Activated CD4-positive, alpha-beta T cell treated with anti-CD3 and anti-CD28 coated beads for 48 hours (primary cell): ENCODE data around the gene KIAA1210.

Experiments used
- DNase-seq: peaks from one replicate; pipeline ENCODE4 v3.0.0-alpha.2; 2020

The KIAA1210 gene

DNA sequence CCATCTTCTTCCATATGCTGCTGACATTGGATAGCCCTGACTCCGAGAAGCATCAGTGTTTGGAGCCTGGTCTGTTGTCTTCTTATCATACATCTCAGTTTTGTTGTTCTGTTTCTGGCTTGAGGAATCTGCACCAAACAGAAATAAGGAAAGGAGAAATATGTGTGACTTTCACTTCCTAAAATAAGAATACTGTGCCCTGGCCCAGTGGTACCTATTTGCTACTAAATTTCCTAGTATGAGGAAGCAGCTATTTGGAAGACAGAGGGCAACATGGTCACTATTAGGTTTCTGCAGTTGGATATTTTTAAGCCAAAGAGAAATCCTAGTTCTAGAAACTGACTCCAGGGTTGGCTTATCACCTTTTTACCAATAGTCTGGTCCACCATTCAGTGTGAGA lies 38.0 kb downstream of the KIAA1210 start:
- no peak for DNase-seq

DNA sequence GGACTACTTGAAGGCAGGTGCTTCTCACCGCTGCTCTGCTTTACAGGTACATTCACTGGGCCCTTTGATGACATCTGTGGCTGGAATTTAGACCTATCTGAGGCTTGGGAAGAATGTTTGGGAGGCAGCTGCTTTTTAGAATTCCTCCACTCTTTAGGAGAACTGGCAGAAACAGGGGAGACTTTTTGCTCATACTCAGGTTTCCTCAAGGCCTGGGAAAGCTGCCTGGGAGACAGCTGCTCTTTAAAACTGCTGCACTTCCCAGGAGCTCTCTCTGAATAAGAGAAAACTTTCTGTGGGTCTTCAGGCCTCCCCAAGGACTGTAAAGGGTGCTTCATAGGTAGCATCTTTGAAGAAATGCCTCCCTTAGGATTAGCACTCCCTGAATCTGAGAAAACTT lies 40.5 kb downstream of the KIAA1210 start:
- no peak for DNase-seq

DNA sequence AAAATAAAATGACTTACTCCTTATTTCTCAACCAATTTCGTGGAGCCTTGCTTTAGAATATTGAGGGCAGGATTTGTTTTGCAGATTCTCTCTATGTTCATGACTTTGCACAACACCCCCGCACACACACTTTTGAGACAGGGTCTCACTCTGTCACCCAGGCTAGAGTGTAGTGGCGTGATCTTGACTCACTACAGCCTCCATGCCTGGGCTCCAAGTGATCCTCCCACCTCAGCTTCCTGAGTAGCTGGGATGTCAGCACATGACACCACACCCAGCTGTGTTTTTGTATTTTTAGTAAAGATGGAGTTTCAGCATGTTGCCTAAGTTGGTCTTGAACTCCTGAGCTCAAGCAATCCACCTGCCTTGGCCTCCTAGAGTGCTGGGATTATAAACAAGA lies 42.8 kb downstream of the KIAA1210 start:
- DNase-seq = no peak

DNA sequence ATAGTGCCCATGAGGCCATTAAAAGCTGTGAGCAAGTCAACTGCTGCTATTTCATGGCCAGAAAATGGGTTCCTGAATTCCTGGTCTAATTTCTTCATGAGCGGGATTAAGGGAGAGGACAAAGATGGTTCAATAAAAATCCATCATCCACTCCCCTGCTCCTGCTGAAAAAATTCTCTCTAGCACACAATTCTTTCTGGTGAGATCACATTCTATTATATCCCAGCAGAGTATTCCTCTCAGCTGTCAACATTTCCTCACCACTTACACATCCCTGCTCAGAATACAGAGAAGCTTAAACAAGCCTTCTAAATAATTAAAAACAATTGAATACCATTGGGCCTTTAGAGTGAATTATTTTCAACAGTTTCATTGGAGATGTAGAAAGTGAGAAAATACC lies 45.3 kb downstream of the KIAA1210 start:
- DNase-seq = no peak

DNA sequence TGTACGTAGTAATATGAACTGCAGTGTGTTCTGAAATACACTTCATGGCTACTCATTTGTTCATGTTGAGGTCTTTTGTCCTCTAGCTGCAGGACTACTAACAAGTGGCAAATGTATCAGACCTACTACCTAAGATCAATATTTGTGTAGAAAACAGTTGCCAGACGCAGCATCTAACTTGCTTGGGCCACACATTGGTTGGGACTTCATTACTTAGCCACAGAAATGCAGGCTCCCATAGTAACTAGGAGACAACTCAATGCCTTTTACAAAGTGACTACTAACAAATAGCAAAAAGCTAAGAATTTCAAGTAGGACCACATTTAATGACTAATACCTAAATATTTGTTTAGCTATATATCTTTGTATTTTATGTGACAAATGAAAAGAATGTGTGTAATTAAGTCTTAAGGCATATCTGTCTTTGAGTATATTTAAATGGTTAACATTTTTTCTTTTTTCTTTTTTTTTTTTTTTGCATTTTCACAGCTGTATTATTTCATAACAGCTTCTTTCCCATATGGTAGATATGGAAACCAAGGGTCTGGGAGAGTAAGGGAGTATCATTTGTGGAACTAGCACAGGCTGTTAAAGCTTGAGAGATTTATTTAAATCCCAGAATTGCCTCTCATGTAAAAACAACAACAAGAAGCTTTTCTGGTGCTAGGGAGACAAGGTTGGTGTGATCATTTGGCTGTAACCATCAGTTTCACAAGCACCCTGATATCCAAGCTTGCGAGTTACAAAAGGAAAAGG lies 52.2 kb downstream of the KIAA1210 start:
- DNase-seq = no peak

DNA sequence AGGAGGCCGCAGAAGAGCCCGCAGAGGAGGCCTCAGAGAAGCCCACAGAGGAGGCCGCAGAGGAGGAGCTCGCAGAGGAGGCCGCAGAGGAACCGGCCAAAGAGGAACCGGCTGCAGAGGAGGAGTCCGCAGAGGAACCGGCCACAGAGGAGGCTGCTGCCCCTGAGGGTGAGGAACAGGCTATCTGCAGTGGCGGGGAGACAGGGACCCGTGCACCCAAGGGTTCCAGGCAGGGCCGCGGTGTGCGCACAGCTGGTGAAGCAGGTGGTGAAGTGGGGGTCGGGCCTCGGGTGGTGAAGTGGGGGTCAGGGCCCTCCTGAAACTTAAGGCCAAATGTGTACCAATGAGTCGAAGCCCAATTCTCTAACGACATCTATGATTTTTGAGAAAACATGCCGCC lies 53.7 kb downstream of the KIAA1210 start:
- DNase-seq = no peak

DNA sequence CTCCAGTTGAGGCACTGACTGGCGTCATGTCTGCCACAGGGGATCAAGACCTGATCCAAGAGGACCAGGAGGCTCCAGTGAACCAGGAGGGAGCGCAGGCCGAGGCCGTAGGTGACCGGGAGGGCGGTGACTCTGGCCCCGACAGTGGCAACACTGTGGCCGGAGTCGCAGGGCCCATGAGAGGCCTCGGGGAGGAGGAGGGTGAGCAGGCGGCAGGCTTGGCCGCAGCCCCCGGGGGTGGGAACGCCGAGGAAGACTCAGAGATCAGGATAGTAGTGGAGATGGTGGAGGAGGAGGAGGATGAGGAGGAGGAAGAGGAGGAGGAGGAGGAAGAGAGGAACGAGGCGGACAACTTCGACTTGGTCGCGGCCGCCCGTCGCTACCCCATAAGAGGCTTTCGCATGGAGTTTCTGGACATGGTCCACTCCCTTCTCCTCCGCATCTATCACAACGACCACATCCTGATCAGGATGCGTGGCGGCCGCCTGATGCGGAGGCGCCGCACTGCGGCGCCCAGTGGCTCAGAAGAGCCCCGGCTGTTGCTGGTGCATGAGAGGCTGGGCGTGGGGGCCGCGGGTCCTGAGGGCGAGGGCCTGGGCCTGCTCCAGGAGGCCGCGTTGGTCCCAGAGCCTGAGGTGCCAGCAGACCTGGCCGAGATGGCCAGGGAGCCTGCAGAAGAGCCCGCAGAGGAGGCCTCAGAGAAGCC lies 54.3 kb downstream of the KIAA1210 start:
- DNase-seq = no peak

DNA sequence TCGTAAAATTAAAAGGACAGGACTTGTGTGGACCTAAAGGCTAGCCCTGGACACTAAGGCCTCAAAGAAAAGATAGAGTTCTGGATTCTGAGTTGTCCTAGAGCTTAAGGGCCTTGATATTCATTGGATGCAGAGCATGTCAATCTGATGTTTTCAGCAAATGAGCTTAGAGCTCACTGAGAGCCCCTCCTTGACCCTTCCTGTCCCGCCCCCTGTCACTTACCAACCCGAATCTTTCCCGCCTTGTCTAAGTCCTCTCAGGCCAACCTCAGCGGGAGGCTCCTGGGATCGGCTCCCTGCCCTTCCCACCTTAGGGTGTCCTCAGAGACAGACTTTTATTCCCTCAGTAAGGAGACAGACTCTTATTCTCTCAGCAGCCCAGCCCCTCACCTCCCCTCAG lies 54.9 kb downstream of the KIAA1210 start, which contains the start of gene CT47C1:
TSS of gene CT47C1 (plus strand) at position 250 of the 400 bp plus-strand sequence. CDS start 233 bp downstream, outside the sequence.
- no peak for DNase-seq

DNA sequence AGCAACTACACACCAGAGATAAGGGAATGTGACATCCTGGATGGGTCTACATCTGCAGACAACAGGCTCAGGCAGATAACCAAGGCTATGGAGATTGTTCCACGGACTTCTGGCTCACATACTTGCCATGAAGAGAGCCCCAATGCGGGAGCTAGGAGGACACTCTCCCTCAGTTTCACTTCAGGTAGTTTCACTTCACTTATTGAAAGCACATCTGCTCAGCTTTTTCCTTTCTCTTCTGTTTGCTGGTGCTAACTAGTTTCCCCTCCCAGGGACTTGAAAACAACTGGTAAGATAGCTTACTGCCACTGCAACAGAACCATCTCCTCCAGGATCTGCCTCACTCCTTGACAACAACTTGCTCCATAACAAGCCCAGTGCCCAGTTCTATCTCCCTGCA lies 56.2 kb downstream of the KIAA1210 start:
- no peak for DNase-seq

DNA sequence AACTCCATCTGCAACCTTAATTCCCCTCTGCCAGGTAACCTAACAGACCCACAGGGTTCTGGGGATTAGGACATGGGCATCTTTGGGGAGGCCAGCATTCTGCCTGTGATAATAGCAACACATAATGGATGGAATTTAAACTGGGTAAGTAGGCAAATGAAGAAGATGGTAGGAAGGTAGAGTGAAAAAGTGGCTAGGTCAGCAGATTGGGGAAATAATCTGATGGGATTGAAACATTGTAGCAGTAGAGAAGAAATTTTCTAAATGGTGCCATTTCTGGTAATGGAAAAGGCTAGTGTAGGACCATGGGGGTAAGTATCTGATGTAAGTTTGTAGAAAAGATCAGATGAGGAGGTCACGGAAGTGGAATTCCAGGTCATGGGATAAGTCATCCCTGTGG lies 57.9 kb downstream of the KIAA1210 start:
- DNase-seq = no peak

DNA sequence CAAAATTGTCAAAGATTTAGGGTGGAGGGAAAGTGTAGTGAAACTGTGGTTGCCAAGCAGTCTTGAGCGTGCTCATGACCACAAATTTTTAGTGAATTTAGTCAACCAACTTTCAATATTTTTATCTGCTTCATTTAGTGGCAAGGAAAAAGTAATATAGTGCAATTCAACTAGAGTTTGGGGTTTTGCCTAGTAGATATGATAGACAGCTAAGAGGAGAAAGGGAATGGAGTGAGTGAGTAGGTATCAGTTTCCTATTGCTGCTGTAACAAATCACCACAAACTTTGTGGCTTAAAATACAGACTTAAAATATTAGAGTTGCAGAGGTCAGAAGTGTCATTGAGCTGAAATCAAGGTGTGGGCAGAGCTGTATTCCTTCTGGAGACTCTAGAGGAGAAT lies 58.5 kb downstream of the KIAA1210 start:
- DNase-seq = no peak

DNA sequence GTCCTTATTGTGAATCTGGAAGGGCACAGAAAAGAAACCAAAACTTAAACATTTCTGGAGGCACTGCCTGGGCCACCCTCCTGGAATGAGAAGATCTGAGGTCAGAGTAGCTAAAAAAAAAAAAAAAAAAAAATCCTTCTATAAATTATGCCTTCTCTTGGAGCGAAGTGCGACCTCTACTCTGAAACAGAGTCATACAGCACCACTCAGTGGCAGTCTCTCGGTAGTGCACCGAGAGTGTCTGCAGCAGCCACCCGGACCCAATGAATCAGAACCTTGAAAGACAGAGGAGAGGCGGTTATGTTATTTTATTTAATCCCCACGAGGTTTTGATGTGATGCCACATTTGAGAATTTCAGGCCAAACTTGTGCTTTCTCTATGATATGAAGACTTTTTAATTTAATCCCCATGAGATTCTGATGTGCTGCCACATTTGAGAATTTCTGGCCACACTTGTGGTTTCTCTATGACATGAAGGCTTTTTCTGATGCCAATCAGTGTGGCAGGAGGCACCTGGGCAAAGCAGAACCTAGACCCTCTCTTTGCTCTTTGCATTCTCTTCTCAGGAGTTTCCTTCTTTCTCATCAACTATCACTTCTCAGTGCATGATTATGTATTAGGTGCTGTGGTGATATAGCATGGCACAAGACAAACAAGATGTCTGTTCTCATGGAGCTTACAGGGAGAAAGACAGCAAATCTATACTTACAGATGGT lies 60.4 kb downstream of the KIAA1210 start:
- DNase-seq = peak; percentile 67

DNA sequence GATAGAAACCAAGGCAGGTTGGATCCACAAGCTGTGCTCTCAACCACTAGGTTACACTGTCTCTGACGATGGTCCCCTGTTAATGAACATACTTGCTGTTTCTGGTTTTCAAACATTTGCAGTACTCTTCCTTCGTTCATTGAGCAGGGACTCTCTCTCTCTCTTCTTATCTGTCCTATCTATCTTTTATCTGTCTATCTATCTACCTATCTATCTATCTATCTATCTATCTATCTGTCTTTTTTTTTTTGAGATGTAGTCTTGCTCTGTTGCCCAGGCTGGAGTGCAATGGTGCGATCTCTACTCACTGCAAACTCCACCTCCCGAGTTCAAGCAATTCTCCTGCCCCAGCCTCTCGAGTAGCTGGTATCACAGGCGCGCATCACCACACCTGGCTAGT lies 64.2 kb downstream of the KIAA1210 start:
- DNase-seq = no peak

DNA sequence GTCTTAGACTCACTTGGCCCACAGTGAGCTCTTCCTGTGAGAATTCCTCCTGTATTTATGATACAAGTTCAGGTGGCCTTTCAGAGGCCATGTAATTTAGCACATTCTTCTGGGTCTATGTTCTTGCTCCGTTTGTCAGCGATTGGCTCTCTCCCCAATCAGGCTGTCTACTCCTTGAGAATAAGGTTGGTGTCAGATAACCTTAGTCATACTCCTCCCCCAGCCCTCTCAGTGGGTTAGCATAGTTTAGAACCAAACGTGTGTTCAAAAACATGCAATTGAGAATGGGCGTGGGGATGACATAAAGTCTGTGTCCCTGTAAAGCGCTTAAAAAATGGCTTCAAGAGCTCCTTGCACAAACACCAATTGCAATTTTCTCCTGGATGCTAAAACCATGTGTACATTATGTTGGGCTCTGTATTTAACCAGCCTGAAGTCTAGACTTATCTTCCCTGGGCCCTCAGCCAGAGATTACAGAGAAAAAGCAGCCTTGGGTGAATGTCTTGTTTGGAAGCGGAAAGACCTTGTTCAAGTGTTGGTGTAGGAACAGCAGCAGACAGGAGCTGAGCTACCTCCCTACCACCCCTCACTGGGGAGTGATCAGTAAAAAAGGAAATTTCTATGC lies 64.8 kb downstream of the KIAA1210 start:
- no peak for DNase-seq

DNA sequence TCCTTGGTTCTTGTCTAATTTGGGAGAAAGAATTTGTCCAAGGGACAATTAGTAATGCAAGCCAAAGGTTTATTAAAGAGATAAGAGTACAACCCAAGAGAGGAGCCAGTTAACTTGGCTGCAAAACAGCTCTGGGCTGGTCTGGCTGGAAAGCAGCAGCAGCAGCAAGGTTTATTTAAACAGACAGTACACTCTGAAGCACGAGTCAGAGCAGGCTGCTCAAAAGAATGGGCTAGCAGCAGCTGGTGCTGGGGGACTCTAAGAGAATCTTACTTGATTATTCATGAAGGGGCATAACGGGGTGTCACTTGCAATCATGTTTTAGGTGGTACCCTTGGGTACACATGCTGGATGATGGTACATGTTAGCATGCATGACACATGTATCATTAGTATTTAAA lies 71.9 kb downstream of the KIAA1210 start:
- DNase-seq = no peak

DNA sequence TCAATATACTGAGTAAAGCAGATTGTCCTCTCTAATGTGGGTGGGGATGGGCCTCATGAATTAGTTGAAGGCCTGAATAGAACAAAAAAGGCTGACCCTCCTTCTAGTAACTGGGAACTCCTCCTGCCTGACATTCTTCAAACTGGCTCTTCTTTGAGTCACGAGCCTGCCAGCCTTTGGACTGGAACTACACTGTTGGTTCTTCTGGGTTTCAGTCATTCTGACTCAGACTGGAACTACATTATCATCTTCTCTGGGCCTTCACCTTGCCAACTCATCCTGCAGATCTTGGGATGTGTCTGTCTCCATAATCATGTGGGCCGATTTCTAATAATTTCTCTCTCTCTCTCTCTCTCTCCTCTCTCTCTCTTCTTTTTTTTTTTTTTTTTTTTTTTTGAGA lies 81.7 kb downstream of the KIAA1210 start:
- DNase-seq = peak; percentile 10

DNA sequence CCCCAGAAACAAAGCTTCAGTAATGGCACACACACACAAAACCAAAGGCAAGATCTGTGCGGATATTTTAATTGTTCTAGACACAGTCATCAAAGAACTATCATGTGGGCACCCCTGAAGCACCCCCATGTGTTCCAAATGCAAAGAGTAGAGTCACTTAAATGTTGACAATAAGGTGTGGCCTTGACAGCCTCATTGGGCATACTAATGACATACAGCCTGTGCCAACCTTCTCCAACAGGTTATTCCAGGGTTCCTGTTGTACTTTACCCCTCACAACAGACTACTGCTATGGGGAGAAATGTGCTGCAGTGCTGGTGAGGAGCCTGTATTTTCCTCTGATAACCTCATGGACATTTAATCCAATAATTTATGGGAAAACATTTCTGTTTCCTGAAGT lies 84.6 kb downstream of the KIAA1210 start:
- no peak for DNase-seq

DNA sequence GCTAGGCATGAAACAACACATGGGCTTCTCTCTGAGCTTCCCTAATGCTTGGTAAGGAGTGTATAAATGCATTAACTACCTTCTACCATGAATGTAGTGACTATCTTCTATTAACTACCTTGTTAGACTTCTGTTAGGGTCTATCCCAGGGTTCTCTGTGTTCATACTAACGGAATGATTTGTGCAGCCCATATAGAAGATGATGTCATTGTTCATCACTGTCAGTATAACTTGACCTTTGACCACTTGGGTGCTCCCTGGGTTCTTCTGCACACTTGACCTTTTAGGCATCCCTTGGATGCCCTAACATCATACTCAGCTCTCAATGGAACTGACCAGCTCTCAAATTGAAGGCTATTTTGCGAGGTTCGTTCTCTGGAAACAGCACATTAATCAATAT lies 85.6 kb downstream of the KIAA1210 start:
- DNase-seq = no peak

DNA sequence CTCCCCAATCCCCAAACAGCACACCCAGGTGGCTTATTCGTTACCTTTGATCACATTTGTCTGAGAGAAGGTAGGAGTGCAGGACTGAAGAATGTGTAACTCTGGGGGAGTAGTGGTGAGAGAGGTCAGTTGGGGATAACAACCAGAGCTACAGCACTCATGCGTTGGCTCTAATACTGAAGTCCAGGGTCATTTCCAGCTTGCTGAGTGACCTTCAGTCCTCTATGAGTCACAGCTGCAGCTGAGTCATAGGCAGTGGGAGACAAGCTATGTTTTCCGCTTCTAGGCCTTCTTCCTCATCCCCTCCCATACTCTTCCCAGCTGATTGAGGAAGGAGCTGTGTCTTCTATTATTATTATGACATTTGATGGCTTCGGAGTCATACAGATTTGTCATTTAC lies 86.4 kb downstream of the KIAA1210 start:
- DNase-seq = no peak

DNA sequence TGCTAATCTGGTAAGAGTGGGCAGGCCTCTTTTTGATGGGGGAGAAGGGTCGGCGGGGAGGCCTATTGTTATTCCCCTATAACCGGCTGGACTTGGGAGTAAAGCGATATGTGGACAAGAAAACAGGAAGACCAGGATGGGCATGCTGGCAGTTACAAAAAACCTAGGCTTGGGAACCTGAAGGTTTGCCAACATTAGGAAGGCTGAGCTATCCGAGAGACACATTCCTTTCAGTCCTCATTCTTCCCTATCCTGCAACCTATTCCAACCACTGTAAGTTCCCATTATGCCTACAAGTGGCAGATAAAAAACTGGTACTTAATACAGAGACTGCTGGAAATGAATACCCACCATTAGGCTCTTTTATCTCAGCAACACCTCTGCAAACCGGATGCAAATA lies 87.2 kb downstream of the KIAA1210 start:
- no peak for DNase-seq

DNA sequence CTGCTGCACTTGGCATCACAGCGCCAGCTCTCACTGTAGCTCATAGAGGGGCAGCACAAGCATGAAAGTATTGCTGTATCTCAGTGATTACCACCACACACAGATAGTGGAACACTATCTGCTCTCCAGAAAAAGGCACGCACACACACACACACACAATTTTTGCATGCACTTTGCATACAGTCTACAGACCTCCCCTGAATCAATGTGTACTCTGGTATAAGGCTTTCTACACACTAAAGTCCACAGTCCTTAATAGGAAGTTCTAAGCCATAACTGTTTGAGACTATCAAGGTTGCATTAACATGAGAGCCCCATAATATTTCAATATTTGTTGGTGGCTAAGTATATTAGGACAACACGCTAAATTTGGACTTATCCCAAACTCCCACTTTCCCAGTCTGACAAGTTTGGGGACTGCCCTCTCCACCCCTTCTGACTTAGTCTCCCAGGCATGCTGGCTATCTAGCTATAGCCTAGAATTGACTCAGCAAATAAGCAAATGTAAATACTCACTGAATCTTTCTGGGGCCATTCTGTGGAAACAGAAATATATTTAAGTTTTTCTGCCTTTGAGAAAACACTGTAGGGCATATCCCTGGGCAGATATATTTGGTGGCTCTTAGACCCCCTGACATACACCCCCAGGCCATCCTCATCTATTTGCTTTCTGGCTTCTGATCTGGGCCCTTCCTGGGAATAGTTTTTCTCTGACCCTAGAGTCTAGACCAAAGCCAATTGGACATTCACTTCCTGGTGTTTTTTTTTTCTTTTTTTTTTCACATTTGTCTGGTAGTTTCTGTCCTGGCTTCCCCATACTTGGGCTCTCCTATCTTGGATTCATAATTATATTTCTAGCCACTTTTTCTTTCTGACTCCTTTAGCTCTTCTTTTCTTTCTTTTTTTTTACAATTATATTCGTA lies 91.2 kb downstream of the KIAA1210 start:
- no peak for DNase-seq

DNA sequence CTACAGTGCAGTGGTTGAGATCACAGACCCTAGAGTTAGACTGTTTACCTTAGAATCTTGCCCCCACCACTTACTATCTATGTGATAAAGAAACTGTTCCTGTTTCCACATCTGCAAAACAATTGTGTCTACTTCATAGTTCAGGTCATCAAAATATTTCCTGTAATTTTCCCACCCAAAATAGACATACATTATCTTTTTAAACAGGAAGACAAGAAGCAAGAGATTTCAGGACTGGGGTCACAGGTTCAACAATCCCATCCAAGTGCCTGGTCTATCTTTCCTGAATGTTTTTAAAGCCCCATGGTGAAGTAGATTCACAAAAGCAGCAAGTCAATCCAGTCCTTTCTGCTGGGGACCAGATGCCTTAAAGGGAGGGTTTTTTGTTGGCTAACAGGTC lies 96.6 kb downstream of the KIAA1210 start:
- DNase-seq = no peak
